CD4-positive, alpha-beta memory T cell (primary cell): ENCODE measurements around the gene GRID1. TPM values are rescaled to one million over a fixed set of nuclear protein-coding genes. Genes with fewer than 3 reads are reported as not detected.

Source experiments
- CTCF ChIA-PET: fragments of 350-600 bp; sonication (Branson Sonifier 250); formaldehyde crosslinking; loops from one replicate; lab custom pipeline; 2021; ENCODE audit warnings: inconsistent platforms; ENCODE audit not compliant: partially characterized antibody; lab: Charles Lee
- POLR2A ChIA-PET: fragments of 350-600 bp; sonication (Branson Sonifier 250); formaldehyde crosslinking; loops from one replicate; lab custom pipeline; 2021; ENCODE audit not compliant: partially characterized antibody; lab: Charles Lee
- DNase-seq, 5 donors: peaks; one replicate each; pipeline versions ENCODE4 v3.0.0 to v3.0.0-alpha.2; 2020 to 2022; ENCODE audit warnings: mixed read lengths in 1 of 5
- H3K27ac ChIP-seq: one replicate; pipeline ENCODE4 v1.7.0; 2013; ENCODE audit warnings: low read depth, low read length
- H3K27me3 ChIP-seq: 2 replicates; pipeline ENCODE4 v1.7.0; 2013; ENCODE audit warnings: mild to moderate bottlenecking, low read length, moderate library complexity; ENCODE audit not compliant: insufficient read depth
- H3K36me3 ChIP-seq: 2 replicates; pipeline ENCODE4 v1.7.0; 2013; ENCODE audit warnings: mild to moderate bottlenecking, low read length, moderate library complexity; ENCODE audit not compliant: insufficient read depth
- H3K4me1 ChIP-seq: 2 replicates; pipeline ENCODE4 v1.7.0; 2013; ENCODE audit warnings: mild to moderate bottlenecking, low read length, moderate library complexity; ENCODE audit not compliant: insufficient read depth
- H3K4me3 ChIP-seq, 2 donors: one replicate each; pipeline ENCODE4 v1.7.0; 2013; ENCODE audit warnings: low read length in 2 of 2, mild to moderate bottlenecking in 1 of 2
- H3K9me3 ChIP-seq, 2 donors: one replicate each; pipeline ENCODE4 v1.7.0; 2013; ENCODE audit warnings: low read length in 2 of 2, control low read depth in 1 of 2; ENCODE audit not compliant: control insufficient read depth in 1 of 2
- H3K27ac Mint-ChIP-seq, 7 donors: one replicate each; pipeline ENCODE4 v1.8.0; 2020 to 2021; ENCODE audit warnings: mixed read lengths in 7 of 7, mild to moderate bottlenecking in 6 of 7, inconsistent platforms in 3 of 7, moderate library complexity in 3 of 7
- H3K27me3 Mint-ChIP-seq, 2 donors: one replicate each; pipeline ENCODE4 v1.8.0; 2020 to 2021; ENCODE audit warnings: mixed read lengths in 2 of 2
- H3K36me3 Mint-ChIP-seq, 2 donors: one replicate each; pipeline ENCODE4 v1.8.0; 2020 to 2021; ENCODE audit warnings: mixed read lengths in 2 of 2, inconsistent platforms in 1 of 2, mild to moderate bottlenecking in 1 of 2
- H3K4me1 Mint-ChIP-seq, 4 donors: one replicate each; pipeline ENCODE4 v1.8.0; 2020 to 2021; ENCODE audit warnings: mixed read lengths in 4 of 4, mild to moderate bottlenecking in 1 of 4
- H3K4me3 Mint-ChIP-seq, 8 donors: one replicate each; pipeline ENCODE4 v1.8.0; 2020 to 2021; ENCODE audit warnings: mixed read lengths in 8 of 8, mild to moderate bottlenecking in 7 of 8, moderate library complexity in 6 of 8, inconsistent platforms in 3 of 8
- H3K9me3 Mint-ChIP-seq, 8 donors: one replicate each; pipeline ENCODE4 v1.8.0; 2020 to 2021; ENCODE audit warnings: mixed read lengths in 8 of 8, mild to moderate bottlenecking in 5 of 8, inconsistent platforms in 3 of 8, moderate library complexity in 1 of 8
- intact Hi-C: fragments of 100-400 bp; cut with micrococcal nuclease; formaldehyde crosslinking; loops from one replicate; pipeline ENCODE4 v1.15.1; 2023
- polyA plus RNA-seq, 2 donors: library from polyadenylated mRNA; unstranded; fragments of 300-500 nt; fragmentation: Illumina TruSeq; gene quantifications; one replicate each; pipeline ENCODE4 v1.2.3, GENCODE V29; 2021
- total RNA-seq, 2 experiments: library from RNA; stranded (reverse); gene quantifications; one replicate each; pipeline ENCODE4 v1.2.3, GENCODE V29; 2021

The GRID1 gene
- total and polyA plus RNA-seq, 4 experiments from 2014 or later: not detected

DNA sequence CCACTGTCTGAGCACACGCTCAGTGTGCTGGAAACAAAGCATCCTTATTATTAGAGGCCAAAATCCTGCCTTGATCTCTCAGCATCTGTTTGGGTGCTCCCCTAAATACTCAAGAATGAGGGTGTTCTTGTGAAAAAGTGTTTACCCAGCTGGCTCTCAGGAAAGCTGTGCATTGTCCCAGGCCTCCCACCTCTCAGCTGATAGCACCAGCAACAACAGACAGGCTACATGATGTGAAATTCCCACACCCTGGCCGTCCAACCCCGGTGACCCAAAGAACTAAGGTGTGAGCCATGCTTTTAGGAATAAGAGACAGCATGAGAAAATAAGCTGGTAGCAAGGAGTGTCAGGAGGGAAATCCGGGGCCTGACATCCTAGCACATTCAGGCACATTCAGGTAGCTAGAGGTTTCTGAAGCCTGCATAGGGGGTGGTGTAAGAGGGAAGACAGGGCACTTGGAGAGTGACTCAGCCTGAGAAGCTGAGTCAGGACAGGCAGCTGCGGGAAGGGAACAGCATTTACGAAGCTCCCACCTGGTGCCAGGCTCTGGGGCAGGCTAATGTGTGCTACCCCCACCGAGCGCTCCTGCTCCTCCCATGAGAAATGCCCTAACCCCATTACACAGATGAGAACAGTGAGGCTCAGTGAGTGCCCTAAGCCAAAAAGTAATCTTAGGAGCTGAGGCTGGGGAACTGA lies 205.6 kb downstream of the GRID1 start:
- no peaks in the 10 kb centered on the region for H3K36me3 ChIP-seq
- Mint-ChIP-seq H3K9me3 (no peaks in the 10 kb centered on the region), H3K36me3 (no peaks in the 10 kb centered on the region), H3K4me1 (no peaks in the 10 kb centered on the region), H3K4me3 (no peak overlapping the region), H3K27me3 (peaks cover 0 to 5% of the 10 kb centered on the region in 2 donors), H3K27ac (no peak overlapping the region)
- intact Hi-C loops: no loop called here
- ChIA-PET POLR2A (no interaction called here), CTCF (no interaction called here)
- no peak overlapping the region for H3K4me3 ChIP-seq
- no peaks in the 10 kb centered on the region for H3K9me3 ChIP-seq
- no peaks in the 10 kb centered on the region for H3K4me1 ChIP-seq
- no peak overlapping the region for H3K27ac ChIP-seq
- no peak for DNase-seq
- H3K27me3 ChIP-seq: no peaks in the 10 kb centered on the region

- peaks cover 0 to 5% of the 10 kb centered on the region in 2 donors for H3K27me3 Mint-ChIP-seq
- Histone ChIP-seq H3K36me3 (no peaks in the 10 kb centered on the region), H3K9me3 (no peaks in the 10 kb centered on the region), H3K27me3 (no peaks in the 10 kb centered on the region), H3K4me1 (no peaks in the 10 kb centered on the region), H3K27ac (no peak overlapping the region), H3K4me3 (no peak overlapping the region)
- ChIA-PET POLR2A (no interaction called here), CTCF (no interaction called here)
- no peaks in the 10 kb centered on the region for H3K36me3 Mint-ChIP-seq
- intact Hi-C loops: no loop called here
- no peak overlapping the region for H3K27ac Mint-ChIP-seq
- H3K9me3 Mint-ChIP-seq: no peaks in the 10 kb centered on the region
- H3K4me1 Mint-ChIP-seq: no peaks in the 10 kb centered on the region
- no peak for DNase-seq
- H3K4me3 Mint-ChIP-seq: no peak overlapping the region
Measured at GRCh38 chr10:86159797-86160196, 206.8 kb downstream of the GRID1 start.

DNA sequence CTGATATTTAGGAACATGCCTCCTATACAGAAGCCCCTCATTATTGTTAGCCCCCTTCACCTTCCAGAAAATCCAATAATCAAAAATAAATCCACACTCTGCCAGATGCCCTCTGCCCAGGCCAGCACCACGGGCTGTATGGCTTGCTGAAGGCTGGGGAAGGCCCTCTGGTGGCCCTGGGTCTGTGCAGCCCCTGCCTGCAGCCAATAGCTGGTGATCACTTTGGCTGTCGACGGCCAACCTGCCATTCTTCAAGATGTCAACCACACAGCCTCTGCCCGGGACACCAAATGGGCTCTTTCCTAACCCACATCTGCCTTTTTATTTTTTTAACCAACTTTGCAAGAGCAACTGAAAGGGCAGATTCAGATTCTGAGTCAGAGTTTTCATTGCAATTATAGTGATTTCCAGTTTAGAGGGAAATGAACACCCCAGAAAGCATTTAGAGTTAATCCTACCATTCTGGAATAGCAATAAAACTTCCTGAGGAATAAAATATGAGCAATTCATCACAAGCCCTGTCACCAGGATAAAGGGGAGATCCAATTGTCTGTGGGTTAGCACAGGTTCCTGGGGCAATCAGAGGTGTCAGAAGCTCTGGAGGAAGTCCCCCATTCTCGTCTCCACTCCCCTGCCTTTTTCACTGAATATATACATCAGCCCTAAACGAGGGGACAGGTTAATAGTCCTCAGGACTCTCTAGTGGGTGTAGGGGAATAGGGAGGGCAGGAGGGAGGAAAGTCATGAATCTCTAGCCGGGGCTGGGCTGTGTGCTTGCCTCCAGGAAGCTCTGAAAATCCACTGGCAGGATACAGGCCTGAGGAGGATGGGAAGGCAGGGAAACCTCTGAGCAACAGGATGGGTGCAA lies 211.3 kb downstream of the GRID1 start:
- Histone ChIP-seq H3K9me3 (no peaks in the 10 kb centered on the region), H3K27me3 (no peaks in the 10 kb centered on the region), H3K4me1 (no peaks in the 10 kb centered on the region), H3K27ac (no peak overlapping the region), H3K4me3 (no peak overlapping the region), H3K36me3 (no peaks in the 10 kb centered on the region)
- Mint-ChIP-seq H3K4me1 (no peaks in the 10 kb centered on the region), H3K9me3 (peaks cover 0 to 2% (median 0%) of the 10 kb centered on the region in 8 donors), H3K27me3 (peaks cover 2 to 6% of the 10 kb centered on the region in 2 donors), H3K27ac (peak overlapping the region in 1 of 7 donors; percentile 74), H3K4me3 (no peak overlapping the region), H3K36me3 (no peaks in the 10 kb centered on the region)
- DNase-seq: no peak
- intact Hi-C loops: no loop called here
- POLR2A ChIA-PET: no interaction called here
- CTCF ChIA-PET: no interaction called here

DNA sequence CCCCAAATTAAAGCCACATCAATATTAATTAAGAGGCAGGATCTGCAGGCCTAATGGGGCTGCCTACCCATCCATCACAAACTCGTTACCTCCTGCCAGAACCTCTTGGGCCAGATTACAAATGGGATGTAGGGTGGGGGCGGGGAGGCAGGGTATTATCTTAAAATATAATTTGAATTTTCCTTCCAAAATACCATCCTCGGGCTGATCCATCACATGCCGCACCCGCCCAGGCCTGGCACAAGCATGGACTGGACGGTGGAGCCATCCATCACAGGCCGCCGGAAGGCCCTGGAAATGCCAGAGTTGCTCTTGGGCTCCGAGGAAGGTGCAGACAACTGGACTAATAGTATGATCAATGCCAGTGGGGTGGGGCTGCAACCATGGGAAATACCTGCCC lies 212.8 kb downstream of the GRID1 start:
- CTCF ChIA-PET: no interaction called here
- Mint-ChIP-seq H3K4me3 (no peak overlapping the region), H3K27me3 (peaks cover 2 to 4% of the 10 kb centered on the region in 2 donors), H3K27ac (no peak overlapping the region), H3K9me3 (peaks cover 0 to 2% (median 0%) of the 10 kb centered on the region in 8 donors), H3K4me1 (no peaks in the 10 kb centered on the region), H3K36me3 (no peaks in the 10 kb centered on the region)
- no peaks in the 10 kb centered on the region for H3K36me3 ChIP-seq
- no peak overlapping the region for H3K27ac ChIP-seq
- intact Hi-C loops: no loop called here
- H3K9me3 ChIP-seq: no peaks in the 10 kb centered on the region
- no peaks in the 10 kb centered on the region for H3K4me1 ChIP-seq
- DNase-seq: no peak
- H3K4me3 ChIP-seq: no peak overlapping the region
- H3K27me3 ChIP-seq: no peaks in the 10 kb centered on the region
- POLR2A ChIA-PET: no interaction called here

DNA sequence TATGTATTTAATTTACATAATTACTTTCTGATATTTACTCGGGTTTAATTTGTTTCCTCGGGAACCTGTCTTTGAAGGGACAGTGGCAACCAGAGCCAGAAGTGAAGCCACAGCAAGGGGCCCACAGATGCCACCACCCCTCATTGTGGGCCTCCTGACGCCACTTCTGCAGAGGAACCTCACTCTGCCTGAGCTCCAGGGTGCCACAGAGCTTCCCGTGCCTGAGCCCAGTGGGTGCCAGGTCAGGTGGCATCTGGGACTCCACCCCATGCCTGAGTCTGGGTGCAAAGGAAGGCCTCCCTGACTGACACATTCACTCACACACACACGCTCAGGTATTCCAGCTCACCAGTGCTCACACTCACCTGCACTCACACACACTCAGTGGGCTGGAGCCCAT lies 213.7 kb downstream of the GRID1 start:
- Mint-ChIP-seq H3K27me3 (peaks cover 2 to 4% of the 10 kb centered on the region in 2 donors), H3K4me3 (no peak overlapping the region), H3K9me3 (peaks cover 0 to 2% (median 0%) of the 10 kb centered on the region in 8 donors), H3K4me1 (no peaks in the 10 kb centered on the region), H3K36me3 (no peaks in the 10 kb centered on the region), H3K27ac (no peak overlapping the region)
- Histone ChIP-seq H3K4me1 (no peaks in the 10 kb centered on the region), H3K9me3 (no peaks in the 10 kb centered on the region), H3K27me3 (no peaks in the 10 kb centered on the region), H3K36me3 (no peaks in the 10 kb centered on the region), H3K4me3 (no peak overlapping the region), H3K27ac (no peak overlapping the region)
- intact Hi-C loops: no loop called here
- ChIA-PET POLR2A (no interaction called here), CTCF (no interaction called here)
- no peak for DNase-seq

DNA sequence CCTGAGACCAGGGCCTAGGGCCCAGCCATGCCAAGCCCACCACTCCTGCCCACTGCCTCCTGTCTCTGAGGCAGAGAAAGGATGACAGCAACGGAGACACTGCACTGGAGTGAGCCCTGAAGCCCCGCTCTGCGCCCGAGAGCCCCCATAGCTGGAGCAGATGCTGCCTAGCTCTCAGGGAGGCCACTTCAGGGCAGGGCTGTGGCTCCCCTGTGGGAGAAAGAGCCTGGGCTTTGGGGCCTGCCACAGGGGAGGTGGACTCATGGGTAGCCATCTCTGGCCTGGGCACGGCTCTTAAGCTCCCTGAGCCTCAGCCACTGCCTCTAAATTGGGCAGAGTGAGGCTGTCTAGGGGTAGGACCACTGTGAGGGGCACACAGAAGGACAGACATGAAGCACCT lies 214.2 kb downstream of the GRID1 start:
- intact Hi-C loops: no loop called here
- peaks cover 2 to 4% of the 10 kb centered on the region in 2 donors for H3K27me3 Mint-ChIP-seq
- H3K4me3 ChIP-seq: no peak overlapping the region
- CTCF ChIA-PET: no interaction called here
- no peak overlapping the region for H3K27ac Mint-ChIP-seq
- POLR2A ChIA-PET: no interaction called here
- H3K9me3 ChIP-seq: no peaks in the 10 kb centered on the region
- DNase-seq: no peak
- no peak overlapping the region for H3K27ac ChIP-seq
- H3K4me1 ChIP-seq: no peaks in the 10 kb centered on the region
- peaks cover 0 to 2% (median 0%) of the 10 kb centered on the region in 8 donors for H3K9me3 Mint-ChIP-seq
- no peaks in the 10 kb centered on the region for H3K36me3 Mint-ChIP-seq
- H3K4me1 Mint-ChIP-seq: no peaks in the 10 kb centered on the region
- H3K4me3 Mint-ChIP-seq: no peak overlapping the region
- H3K27me3 ChIP-seq: no peaks in the 10 kb centered on the region
- no peaks in the 10 kb centered on the region for H3K36me3 ChIP-seq

DNA sequence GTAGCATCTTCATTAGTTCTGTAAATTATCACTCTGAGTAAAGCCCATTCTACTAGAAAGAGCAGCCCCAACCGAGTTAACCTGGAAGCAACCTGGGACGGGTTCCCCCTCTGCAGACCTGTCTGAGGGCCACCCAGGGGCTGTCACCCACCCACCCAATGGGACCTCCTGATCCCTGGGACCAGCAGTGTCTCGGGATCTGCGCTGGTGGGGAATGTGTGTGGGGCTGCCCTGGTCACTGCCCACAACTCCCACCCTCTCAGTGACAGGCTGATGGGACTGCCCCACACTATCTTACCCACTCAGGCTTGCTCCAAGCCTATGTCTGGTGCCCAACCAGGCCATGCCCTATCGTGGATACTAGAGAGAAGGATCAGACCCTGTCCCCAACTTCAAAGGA lies 215.0 kb downstream of the GRID1 start:
- H3K4me3 ChIP-seq: no peak overlapping the region
- no peak for DNase-seq
- H3K27me3 ChIP-seq: no peaks in the 10 kb centered on the region
- ChIA-PET POLR2A (no interaction called here), CTCF (no interaction called here)
- H3K4me1 Mint-ChIP-seq: no peaks in the 10 kb centered on the region
- H3K27ac Mint-ChIP-seq: no peak overlapping the region
- H3K27me3 Mint-ChIP-seq: peaks cover 1 to 2% of the 10 kb centered on the region in 2 donors
- intact Hi-C loops: no loop called here
- H3K4me3 Mint-ChIP-seq: no peak overlapping the region
- no peaks in the 10 kb centered on the region for H3K9me3 ChIP-seq
- H3K9me3 Mint-ChIP-seq: peaks cover 0 to 2% (median 0%) of the 10 kb centered on the region in 8 donors
- no peaks in the 10 kb centered on the region for H3K36me3 Mint-ChIP-seq
- no peaks in the 10 kb centered on the region for H3K4me1 ChIP-seq
- H3K27ac ChIP-seq: no peak overlapping the region
- H3K36me3 ChIP-seq: no peaks in the 10 kb centered on the region
